ENCODE data around the gene PIK3CB. TPM values are rescaled to one million over a fixed set of nuclear protein-coding genes. Genes with fewer than 3 reads are reported as not detected.

The PIK3CB gene
- total RNA-seq, 1 experiment from 2014 or later = 8.3 TPM

DNA sequence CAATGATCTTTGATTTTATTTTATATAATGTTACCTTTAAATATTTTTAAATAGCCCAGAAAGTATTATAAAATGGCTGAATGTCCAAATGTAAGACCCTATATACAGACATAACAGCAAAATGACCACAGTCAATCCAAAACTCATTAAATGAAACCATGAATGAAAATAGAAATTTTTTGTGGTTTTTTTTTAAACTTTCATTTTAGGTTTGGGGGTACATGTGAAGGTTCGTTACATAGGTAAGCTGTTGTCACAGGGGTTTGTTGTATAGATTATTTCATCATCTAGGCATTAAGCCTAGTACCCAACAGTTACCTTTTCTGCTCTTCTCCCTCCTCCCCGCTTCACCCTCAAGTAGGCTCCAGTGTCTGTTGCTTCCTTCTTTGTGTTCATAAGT, 117.4 kb downstream of the PIK3CB start:
- H3K27ac ChIP-seq (ENCODE audit: low read length) = no peak overlapping the region
- no peaks in the 10 kb centered on the region for H3K4me1 ChIP-seq (ENCODE audit: insufficient read depth, low read length)
- no peaks in the 10 kb centered on the region for H3K79me2 ChIP-seq (ENCODE audit: low read length)
- no peaks in the 10 kb centered on the region for H3K9me2 ChIP-seq (replicated peaks; ENCODE audit: low read length)
- DNase-seq (no peak), ATAC-seq (no peak)
- H3K9me3 ChIP-seq (ENCODE audit: low read length) = no peaks in the 10 kb centered on the region
- H3K4me2 ChIP-seq (ENCODE audit: low read length) = no peak overlapping the region
- no peaks in the 10 kb centered on the region for H3K27me3 ChIP-seq (ENCODE audit: low read length)
- H3F3A ChIP-seq (ENCODE audit: low read length, unreplicated experiment) = no peaks in the 10 kb centered on the region
- no peaks in the 10 kb centered on the region for H4K20me1 ChIP-seq (ENCODE audit: low read length)
- H3K36me3 ChIP-seq (ENCODE audit: low read depth, low read length) = no peaks in the 10 kb centered on the region
- TF ChIP-seq EZH2phosphoT487 (IDR thresholded peaks at IDR 0.05; ENCODE audit: borderline replicate concordance, low read length) (no peak), EZH2 (IDR thresholded peaks at IDR 0.05; ENCODE audit: low read length, unreplicated experiment) (no peak)
- TF ChIP-seq, protein P1, sequence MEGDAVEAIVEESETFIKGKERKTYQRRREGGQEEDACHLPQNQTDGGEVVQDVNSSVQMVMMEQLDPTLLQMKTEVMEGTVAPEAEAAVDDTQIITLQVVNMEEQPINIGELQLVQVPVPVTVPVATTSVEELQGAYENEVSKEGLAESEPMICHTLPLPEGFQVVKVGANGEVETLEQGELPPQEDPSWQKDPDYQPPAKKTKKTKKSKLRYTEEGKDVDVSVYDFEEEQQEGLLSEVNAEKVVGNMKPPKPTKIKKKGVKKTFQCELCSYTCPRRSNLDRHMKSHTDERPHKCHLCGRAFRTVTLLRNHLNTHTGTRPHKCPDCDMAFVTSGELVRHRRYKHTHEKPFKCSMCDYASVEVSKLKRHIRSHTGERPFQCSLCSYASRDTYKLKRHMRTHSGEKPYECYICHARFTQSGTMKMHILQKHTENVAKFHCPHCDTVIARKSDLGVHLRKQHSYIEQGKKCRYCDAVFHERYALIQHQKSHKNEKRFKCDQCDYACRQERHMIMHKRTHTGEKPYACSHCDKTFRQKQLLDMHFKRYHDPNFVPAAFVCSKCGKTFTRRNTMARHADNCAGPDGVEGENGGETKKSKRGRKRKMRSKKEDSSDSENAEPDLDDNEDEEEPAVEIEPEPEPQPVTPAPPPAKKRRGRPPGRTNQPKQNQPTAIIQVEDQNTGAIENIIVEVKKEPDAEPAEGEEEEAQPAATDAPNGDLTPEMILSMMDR (conservative IDR thresholded peaks at IDR 0.05; ENCODE audit: low read depth, low read length) = no peak
- POLR2A ChIA-PET (ENCODE audit: unreplicated experiment) = no interaction called here
- CTCF ChIA-PET = no interaction called here
- H3K9ac ChIP-seq (ENCODE audit: low read length) = no peak overlapping the region
- H2AFZ ChIP-seq (ENCODE audit: low read length) = no peak overlapping the region
- intact Hi-C loops (cut with micrococcal nuclease) = no loop called here
- H3K4me3 ChIP-seq (ENCODE audit: low read length) = no peak overlapping the region
- BruUV-seq (replicated peaks) = no TSS peak

DNA sequence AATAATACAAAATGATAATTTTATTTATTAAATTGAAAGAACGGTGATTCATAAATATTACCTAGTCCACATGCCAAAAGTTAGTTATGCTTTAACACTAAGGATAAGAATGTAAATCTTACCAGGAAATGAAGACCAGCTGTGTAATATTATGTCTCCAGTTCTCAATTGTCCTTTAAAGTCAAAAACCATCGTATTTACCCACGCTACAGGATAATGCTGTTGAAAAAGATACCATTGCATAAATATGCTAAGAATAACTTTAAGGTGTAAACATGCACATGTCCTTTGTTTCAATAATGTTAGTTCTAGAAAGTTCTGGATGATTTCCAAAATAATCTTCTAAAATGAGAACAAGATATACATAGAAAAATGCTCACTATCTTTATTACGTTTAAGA, 122.6 kb downstream of the PIK3CB start:
- H3K79me2 ChIP-seq (ENCODE audit: low read length) = no peaks in the 10 kb centered on the region
- H3K36me3 ChIP-seq (ENCODE audit: low read depth, low read length) = no peaks in the 10 kb centered on the region
- no peak overlapping the region for H3K4me3 ChIP-seq (ENCODE audit: low read length)
- DNase-seq (no peak), ATAC-seq (no peak)
- no peaks in the 10 kb centered on the region for H3K9me2 ChIP-seq (replicated peaks; ENCODE audit: low read length)
- intact Hi-C loops (cut with micrococcal nuclease) = no loop called here
- no TSS peak for BruUV-seq (replicated peaks)
- ChIA-PET CTCF (interaction anchor here (0.7 kb wide), 1 partner anchor 200 kb away, joined by 11 read pairs; no protein-coding TSS in a partner anchor), POLR2A (ENCODE audit: unreplicated experiment) (no interaction called here)
- H3K27ac ChIP-seq (ENCODE audit: low read length) = no peak overlapping the region
- no peaks in the 10 kb centered on the region for H3K27me3 ChIP-seq (ENCODE audit: low read length)
- no peaks in the 10 kb centered on the region for H4K20me1 ChIP-seq (ENCODE audit: low read length)
- no peak overlapping the region for H3K9ac ChIP-seq (ENCODE audit: low read length)
- H3K4me2 ChIP-seq (ENCODE audit: low read length) = no peak overlapping the region
- no peaks in the 10 kb centered on the region for H3F3A ChIP-seq (ENCODE audit: low read length, unreplicated experiment)
- H2AFZ ChIP-seq (ENCODE audit: low read length) = no peak overlapping the region
- no peak for TF ChIP-seq EZH2 (IDR thresholded peaks at IDR 0.05; ENCODE audit: low read length, unreplicated experiment)
- no peak for TF ChIP-seq EZH2phosphoT487 (IDR thresholded peaks at IDR 0.05; ENCODE audit: borderline replicate concordance, low read length)
- TF ChIP-seq, protein P1 (conservative IDR thresholded peaks at IDR 0.05; ENCODE audit: low read depth, low read length) = no peak
- no peaks in the 10 kb centered on the region for H3K9me3 ChIP-seq (ENCODE audit: low read length)
- H3K4me1 ChIP-seq (ENCODE audit: insufficient read depth, low read length) = no peaks in the 10 kb centered on the region

DNA sequence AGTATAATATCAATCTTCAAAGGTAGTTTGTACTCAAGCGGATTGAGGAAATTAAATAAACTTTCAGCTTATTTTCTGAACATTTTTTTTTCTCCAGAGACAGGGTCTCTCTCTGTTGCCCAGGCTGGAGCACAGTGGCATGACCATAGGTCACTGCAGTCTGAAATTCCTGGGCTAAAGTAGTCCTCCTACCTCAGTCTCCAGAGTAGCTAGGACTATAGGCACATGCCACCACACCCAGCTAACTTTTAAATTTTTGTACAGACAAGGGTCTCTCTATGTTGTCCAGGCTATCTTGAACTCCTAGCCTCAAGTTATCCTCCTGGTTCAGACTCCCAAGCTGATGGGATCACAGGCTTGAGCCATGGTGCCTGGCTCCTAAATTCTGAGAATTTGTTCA, 129.1 kb downstream of the PIK3CB start:
- BruUV-seq (replicated peaks) = no TSS peak
- Histone ChIP-seq H3K9me2 (replicated peaks; ENCODE audit: low read length) (no peaks in the 10 kb centered on the region), H3K4me1 (ENCODE audit: insufficient read depth, low read length) (no peaks in the 10 kb centered on the region), H4K20me1 (ENCODE audit: low read length) (no peaks in the 10 kb centered on the region), H3K27ac (ENCODE audit: low read length) (no peak overlapping the region), H3K79me2 (ENCODE audit: low read length) (no peaks in the 10 kb centered on the region), H3K4me2 (ENCODE audit: low read length) (no peak overlapping the region), H3F3A (ENCODE audit: low read length, unreplicated experiment) (no peaks in the 10 kb centered on the region), H2AFZ (ENCODE audit: low read length) (no peak overlapping the region), H3K9me3 (ENCODE audit: low read length) (no peaks in the 10 kb centered on the region), H3K36me3 (ENCODE audit: low read depth, low read length) (no peaks in the 10 kb centered on the region; the same call in 1 of the 2 replicates), H3K27me3 (ENCODE audit: low read length) (no peaks in the 10 kb centered on the region), H3K9ac (ENCODE audit: low read length) (no peak overlapping the region), H3K4me3 (ENCODE audit: low read length) (no peak overlapping the region)
- TF ChIP-seq, protein P1 (conservative IDR thresholded peaks at IDR 0.05; ENCODE audit: low read depth, low read length) = no peak
- TF ChIP-seq EZH2phosphoT487 (IDR thresholded peaks at IDR 0.05; ENCODE audit: borderline replicate concordance, low read length) = no peak
- no peak for TF ChIP-seq EZH2 (IDR thresholded peaks at IDR 0.05; ENCODE audit: low read length, unreplicated experiment)
- intact Hi-C loops (cut with micrococcal nuclease) = no loop called here
- no peak for DNase-seq
- no peak for ATAC-seq
- POLR2A ChIA-PET (ENCODE audit: unreplicated experiment) = no interaction called here
- CTCF ChIA-PET = no interaction called here

All from PC-3 (cell line).